Hindlimb muscle (tissue), 1 donor: Measurements from ENCODE around the gene ARHGEF40. TPM values are rescaled to one million over a fixed set of nuclear protein-coding genes. Genes with fewer than 3 reads are reported as not detected.
"Not testable (repeated sequence)": the region's sequence is repeated elsewhere in the genome, so short reads cannot be mapped to it uniquely, and the experiment has no call there.

Source experiments
- DNase-seq: peaks from one replicate; pipeline ENCODE4 v3.0.0-alpha.2; 2013
- polyA plus RNA-seq: library from polyadenylated mRNA; unstranded; fragments of 120-200 nt; gene quantifications from one replicate; pipeline ENCODE4 v1.2.1, GENCODE V29; 2013; ENCODE audit not compliant: insufficient read length

The ARHGEF40 gene
- polyA plus RNA-seq, 1 donor, result 65.6 TPM

DNA sequence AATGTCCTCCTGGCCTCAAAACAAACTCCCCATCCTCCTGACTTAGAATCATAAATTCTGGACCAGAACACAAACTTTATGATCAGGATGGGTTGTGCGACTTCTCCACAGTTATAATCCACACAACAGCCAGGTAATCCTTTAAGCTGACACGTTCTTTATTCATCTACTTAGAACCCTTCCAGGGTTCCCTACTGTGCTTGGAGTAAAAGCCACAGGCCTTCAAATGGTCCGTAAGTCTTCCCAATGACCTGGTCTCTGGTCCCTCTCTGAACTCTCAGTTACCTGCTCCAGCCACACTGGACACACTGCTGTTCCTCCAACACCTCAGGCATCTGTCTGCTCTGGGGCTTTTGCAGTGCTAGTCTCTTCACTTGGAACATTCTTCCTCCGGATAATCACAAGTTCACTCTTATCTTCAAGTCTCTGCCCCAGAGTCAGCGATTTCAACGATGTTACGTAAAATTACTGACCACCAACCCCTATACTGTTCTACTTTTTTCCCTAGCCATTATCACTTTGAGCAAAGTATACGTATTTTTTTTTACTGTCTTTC, 29.7 kb upstream of the ARHGEF40 start:
- DNase-seq, result no peak

DNA sequence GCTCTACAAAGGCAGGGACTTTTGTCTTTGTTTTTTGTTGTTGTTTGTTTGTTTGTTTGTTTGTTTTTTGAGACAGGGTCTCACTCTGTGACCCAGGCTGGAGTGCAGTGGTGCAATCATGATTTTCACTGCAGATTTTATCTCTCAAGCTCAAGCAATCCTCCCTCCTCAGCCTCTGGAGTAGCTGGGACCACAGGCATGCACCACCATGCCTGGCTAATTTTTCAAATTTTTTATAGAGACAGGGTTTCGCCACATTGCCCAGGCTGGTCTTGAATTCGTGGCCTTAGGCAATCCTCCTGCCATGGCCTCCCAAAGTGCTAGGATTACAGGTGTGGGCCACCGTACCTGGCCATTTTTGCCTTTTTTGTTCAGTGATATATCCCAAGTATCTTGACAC, 29.2 kb upstream of the ARHGEF40 start:
- DNase-seq, result not testable (repeated sequence)

DNA sequence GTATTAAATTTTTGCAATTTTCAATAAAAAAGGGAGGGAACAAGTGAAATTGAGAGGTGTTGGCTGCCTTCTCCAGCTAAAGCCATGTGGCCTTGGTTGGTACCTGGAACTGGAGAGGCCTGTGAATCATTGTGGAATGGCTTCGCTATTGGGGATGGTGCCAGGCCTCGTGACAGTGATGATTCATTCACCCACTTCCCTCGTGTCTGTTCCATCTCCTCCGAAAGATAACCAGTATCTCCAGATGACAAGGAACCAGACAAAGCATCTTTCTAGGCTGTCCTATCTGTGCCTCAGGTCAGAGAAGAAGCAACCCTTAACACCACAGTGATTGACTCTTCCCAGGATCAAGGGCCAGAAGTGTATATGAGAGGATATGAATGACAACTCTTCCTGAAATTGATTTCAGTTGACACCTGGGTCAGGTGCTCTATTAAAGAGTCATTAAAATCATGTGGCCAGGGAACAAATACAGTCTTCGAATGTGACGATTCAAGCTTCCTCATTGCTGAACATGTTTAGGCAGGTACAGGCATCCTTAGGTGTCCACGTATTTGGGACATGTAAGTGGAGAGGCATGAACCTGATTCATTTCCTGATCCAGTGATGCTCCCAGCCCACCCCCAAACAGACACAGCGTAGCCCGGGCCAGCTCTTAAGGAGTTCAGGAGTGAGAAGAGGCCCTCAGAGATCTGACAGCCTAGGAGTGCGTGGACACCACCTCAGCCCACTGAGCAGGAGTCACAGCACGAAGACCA, 28.2 kb upstream of the ARHGEF40 start, which contains the start of gene RNASE7:
TSS of gene RNASE7 (plus strand) at position 687 of the 758 bp plus-strand sequence. CDS start 631 bp downstream, outside the sequence.
- no peak for DNase-seq

DNA sequence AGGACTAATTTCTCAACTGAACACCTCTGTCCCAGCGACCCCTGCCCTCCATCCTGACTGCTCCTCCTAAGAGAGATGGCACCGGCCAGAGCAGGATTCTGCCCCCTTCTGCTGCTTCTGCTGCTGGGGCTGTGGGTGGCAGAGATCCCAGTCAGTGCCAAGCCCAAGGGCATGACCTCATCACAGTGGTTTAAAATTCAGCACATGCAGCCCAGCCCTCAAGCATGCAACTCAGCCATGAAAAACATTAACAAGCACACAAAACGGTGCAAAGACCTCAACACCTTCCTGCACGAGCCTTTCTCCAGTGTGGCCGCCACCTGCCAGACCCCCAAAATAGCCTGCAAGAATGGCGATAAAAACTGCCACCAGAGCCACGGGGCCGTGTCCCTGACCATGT, 27.2 kb upstream of the ARHGEF40 start:
- DNase-seq, result no peak

DNA sequence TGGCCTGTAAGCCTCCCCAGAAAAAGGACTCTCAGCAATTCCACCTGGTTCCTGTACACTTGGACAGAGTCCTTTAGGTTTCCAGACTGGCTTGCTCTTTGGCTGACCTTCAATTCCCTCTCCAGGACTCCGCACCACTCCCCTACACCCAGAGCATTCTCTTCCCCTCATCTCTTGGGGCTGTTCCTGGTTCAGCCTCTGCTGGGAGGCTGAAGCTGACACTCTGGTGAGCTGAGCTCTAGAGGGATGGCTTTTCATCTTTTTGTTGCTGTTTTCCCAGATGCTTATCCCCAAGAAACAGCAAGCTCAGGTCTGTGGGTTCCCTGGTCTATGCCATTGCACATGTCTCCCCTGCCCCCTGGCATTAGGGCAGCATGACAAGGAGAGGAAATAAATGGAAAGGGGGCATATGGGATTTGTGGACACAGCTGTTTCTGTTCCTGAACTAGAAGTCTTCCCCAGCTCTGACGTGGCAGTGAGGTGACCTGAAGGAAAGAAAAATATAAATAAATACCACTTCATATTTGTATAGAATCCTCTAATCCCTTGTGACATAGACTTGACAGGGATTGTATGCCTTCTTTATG, 26.6 kb upstream of the ARHGEF40 start:
- no peak for DNase-seq

DNA sequence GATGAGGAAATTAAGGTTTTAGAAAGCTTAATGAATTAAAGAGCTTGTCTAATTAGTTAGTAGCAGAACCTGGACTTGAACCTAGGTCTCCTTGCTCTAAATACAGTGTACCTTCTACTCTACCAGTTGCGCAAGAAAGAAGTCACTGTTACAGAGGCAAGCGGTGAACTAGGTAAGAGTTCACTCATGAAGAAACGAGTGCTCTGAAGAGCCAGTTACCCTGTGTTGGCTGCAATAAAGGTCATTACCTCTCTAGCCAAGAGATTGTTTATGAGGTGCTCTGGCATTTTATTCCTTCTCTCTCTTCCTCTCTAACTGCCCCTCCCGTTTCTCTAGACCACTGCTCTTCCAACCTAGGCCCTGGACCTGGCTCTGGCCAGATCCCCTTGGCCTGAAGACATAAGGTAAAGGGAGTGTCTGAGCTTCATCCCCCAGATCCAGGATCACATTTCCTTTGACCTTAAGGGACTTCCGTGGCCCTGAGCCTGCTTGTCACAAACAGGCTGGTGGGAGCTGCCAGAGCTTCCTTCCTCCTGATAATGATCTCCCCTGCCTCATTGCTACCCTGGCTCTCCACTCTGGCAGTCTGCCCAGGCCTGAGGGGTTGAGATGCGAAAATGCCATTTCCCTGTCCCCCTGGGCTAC, 26.0 kb upstream of the ARHGEF40 start:
- no peak for DNase-seq

DNA sequence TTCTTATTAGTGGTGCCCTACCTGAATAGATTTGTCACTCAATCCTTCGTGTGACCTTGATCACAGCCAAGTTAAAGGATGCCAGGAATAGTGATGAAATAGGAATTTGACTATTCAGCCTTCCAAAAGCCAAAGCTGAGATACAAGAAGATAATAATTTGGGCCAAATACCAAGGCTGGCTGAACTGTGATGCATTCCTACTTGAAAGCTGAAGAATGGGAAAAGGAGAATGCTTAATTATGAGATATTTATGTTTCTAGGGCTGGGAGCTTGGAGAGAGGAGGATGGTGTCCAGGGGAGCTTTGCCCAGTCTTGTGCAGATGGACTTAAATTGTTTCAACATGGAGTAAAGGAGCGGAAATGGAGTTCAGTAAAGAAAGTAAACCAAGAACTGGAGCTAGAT, 22.7 kb upstream of the ARHGEF40 start:
- DNase-seq, result no peak

DNA sequence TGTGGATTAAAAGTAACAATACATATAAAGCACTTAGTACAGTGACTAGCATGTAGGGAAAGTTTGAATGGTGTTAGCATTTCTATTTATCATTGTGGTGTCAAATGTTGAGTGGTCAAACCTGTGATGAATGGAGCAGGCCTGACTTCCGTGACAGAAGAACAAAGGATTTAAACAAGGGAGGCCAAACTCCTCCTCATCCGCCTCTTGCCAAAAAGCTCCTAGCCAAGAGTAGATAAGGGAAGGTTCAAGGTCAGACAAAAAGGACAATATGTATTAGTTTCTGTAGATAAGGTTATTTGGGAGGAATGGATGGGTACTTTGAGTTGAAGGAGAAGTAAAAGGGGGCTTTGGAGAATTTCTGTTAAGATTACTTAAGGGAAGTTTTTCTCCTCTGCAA, 21.5 kb upstream of the ARHGEF40 start:
- no peak for DNase-seq

DNA sequence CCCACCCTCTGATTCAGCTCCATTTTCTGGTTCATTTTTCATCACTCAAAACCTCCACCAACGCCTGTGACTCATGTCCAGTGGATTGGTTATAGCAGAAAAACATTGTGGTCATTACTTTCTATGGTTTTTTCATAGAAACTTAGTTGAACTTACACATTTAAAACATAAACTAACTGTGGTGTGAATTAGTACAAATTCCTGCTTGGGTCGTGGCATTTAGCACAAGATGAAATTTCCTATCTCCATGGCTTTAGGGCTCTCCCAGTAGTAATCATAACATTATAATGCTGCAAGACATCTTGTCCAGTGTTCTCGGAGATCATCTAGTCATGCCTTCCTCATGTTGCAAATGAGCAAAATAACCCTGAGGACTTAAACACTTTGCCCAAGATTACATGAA, 20.8 kb upstream of the ARHGEF40 start:
- DNase-seq, result no peak

DNA sequence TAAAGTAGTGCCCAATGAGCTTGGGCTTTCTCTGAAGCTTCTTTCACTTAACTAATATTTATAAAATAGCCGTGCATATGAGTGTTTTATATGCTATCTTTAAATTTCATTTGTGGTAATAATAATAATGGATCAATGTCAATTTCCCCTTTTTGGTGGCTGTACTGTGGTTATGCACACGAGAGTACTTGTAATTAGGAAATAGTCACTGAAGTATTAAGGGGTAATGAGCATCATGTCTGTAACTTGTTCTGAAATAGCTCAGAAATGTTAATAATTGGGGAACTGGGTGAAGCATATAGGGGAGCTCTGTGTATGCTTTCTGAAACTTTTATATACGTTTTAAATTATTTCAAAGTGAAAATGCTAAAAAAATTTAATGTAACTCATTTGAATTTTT, 19.5 kb upstream of the ARHGEF40 start:
- DNase-seq, result no peak

DNA sequence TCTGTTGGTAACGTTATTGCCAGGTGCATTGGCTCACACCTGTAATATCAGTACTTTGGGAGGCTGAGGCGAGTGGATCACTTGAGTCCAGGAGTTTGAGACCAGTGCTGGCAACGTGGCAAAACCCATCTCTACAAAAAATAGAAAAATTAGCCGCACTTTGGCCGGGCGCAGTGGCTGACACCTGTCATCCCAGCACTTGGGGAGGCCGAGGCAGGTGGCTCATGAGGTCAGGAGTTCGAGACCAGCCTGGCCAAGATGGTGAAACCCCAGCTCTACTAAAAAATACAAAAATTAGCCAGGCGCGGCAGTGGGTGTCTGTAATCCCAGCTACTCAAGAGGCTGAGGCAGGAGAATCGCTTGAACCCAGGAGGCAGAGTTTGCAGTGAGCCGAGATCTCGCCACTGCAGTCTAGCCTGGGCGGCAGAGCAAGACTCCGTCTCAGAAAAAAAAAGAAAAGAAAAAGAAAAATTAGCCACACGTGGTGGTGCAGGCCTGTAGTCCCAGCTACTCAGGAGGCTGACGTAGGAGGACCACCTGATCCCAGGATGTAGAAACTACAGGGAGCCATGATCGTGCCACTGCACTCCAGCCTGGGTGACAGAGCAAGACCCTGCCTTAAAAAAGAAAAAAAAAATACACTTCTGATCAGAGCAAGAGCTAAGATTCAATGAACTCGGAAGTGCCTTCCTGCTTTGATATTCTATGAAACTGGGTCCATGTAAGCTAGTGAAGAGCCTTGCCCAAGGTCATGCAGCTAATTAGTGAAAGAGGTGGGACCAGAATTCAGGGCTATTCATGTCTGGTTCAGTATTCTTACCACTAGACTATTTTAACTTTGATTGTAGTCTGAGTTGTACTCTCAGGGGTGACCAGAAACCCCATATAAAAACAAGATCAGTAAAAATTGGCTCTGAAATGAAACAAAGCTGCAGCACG, 16.7 kb upstream of the ARHGEF40 start:
- no peak for DNase-seq

DNA sequence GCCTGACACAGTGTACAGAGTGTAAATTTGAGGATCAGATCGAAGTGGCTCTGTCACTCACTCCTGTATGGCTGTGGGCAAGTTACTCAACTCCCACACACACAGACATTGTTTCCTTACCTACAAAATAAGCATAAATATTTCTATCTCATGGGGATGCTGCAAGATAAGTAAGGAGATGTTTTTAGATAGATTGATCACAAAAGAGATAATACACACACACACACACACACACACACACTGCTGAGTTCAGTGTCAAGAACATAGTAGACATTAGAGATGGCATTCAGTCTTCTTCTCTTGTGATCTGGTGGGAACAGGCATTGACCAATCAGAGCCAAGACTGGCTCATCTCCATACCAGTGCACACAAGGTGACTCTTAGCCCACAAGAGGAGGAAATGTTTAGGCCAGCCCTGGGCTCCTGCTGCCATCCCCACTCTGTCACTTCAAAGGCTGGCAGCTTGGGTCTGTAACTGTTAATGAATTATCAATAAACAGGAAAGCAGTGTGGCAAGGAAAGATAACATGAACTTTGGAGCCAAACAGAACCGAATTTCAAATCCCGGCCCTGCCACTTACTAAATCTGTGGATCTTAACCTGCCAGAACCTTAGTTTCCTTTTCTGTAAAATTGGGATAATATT, 15.9 kb upstream of the ARHGEF40 start:
- DNase-seq, result no peak

DNA sequence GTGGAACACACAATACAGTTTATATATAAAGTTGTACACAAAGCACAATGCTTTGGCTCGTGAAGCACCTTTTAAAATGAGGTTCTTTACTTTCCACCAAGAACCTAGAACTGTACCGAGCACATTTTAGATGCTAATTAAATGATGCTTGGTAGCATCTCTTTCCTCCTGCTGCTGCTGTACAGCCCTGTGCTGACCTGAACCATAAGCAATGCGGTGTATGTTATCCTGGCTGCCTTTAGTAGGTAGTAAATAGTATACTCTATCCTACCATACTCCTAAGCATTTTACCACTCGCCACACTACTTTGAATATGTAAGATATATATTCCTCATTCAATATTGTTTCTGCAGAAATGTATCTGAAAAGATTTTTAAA, 15.3 kb upstream of the ARHGEF40 start:
- DNase-seq, result no peak

DNA sequence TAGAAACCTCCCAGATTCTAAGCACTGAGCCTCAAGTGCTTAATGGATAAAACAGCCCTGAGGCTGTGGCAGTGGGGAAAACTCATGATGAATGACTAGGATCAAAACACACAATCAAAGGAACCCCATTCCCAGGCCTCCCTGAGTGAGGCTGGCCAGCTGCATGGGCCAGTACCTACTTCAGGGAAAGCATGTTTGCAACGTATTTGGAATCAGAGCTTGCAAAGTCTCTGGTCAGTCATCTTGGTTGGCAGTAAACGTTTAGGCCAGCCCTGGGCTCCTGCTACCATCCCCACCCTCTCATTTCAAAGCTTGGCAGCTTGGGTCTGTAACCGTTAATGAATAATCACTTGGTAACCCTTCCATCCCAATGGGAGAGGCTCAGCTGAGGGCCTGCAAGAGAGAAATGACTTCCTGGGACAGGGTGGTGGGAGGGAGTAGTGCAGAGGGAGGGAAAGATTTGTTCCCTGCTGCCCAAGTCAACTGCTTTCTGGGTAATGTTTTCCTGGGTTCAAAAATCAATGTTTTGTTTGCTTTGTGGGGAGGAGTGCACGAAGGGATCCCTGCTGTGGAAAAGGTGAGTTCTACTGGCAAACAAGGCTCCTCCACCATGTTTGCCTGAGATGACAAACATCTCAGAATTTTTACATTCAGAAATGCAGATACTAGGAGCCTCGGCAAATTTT, 14.5 kb upstream of the ARHGEF40 start:
- no peak for DNase-seq

DNA sequence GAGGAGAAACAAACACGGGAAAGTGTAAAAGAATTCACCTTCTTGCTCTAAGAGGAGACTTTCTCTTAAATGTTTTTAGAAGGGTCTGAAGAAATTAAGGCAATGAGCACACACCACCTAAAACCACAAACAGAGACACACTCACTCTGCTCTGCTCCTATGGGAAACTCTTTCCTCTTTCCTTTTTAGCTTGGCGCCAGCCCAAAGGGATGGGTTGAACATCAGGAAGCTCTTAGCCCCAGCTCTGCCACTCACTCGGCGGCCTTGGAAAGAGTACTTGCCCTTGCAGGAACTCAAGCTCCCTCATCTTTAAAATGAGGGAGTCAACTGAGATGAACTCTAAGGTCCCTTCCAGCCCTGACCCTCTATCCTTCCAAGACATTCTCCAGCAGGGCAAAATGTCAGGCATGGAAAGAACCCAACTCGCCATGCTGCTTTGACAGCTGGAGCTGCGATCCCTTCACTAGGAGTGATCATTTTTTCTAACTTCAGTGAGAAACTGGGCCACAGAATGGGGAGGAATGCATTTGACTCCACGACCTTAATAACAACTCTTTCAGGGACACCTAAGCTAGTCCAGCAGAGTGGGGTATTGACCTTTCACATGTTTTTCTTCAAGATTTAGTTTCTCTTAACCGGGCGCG, 13.5 kb upstream of the ARHGEF40 start:
- no peak for DNase-seq

DNA sequence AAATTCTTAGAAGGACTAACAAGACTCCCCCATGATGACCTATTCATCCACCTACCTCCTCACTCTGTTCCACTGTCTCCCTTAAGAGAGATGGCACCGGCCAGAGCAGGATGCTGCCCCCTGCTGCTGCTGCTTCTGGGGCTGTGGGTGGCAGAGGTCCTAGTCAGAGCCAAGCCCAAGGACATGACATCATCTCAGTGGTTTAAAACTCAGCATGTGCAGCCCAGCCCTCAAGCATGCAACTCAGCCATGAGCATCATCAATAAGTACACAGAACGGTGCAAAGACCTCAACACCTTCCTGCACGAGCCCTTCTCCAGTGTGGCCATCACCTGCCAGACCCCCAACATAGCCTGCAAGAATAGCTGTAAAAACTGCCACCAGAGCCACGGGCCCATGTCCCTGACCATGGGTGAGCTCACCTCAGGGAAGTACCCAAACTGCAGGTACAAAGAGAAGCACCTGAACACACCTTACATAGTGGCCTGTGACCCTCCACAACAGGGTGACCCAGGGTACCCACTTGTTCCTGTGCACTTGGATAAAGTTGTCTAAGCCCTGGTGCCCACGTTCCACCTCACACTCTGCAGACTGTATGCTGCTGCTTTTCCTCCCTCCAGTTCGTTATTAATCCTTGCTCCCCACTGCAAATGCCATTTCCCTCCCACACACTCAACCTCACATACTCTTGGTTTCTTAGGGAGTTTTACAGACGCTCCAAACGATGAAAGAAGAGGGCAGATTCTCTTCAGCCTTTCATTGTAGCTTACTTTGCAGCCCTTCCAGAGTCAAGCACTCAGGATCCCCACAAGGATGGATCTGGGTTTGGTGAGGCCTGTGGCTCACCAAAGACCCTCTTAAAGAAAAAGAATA, 12.1 kb upstream of the ARHGEF40 start, which contains the start of gene RNASE8:
TSS of gene RNASE8 (plus strand) at position 20 of the 873 bp plus-strand sequence. CDS start at position 91, 71 bp downstream.
- no peak for DNase-seq

DNA sequence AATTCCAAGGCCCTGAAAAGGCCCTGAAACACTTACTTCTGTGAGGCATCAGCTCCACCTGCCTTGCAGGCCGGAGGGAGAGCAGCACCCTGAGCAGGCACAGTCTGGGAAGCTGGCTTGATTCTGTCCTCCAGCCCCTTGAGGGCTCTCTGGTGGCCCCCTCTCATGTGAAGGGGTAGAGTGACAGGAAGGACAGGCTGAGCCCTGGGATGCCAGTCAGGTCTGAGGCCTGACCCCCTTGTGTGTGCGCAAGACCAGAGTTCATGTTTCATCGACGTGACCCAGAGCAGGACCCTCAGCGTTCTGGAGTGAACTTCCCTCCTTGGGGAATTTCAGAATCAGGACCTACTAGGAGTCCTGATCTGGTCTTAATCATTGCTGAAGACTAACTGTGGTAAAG, 11.2 kb upstream of the ARHGEF40 start:
- no peak for DNase-seq

DNA sequence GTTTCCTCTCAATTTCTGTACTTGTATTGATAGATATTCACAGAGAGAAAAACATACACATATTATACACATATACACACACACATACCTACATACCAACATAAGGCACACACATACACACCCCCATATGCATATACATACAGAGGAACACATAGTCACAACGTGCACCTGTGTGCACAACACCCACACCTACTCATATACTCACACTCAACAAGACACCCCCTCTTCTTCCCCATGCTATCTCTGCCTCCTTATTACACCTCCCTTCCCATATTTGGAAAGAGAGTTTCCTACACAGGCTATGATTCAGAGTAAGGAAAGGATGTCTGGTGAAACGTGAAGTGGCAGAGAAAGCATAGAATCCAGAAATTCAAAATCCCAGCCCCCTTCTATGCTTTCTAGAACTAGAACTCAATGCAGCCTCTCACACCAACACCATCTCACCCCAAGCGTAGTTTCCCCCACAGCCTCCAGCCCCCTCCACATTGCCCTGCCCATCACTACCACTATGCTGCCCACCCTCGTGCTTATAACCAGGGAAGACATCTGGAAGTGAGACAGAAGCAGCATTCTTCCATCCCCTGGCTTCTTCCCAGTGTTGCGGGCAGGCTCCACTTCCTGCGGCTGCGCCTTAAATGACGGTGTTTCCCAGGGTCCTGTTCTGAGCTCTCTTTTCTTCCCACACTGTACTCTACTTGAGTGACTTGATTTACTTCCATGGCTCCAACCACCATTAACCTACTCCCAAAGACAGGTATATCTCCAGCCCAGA, 10.1 kb upstream of the ARHGEF40 start:
- no peak for DNase-seq
